DMS153 treated with DMSO at 0.1 percent for 48 hours (cell line): ENCODE results near the gene NEDD8.
"Not testable (repeated sequence)": the region's sequence is repeated elsewhere in the genome, so short reads cannot be mapped to it uniquely, and the experiment has no call there.

ENCODE experiments used
- DNase-seq: peaks from one replicate; lab custom pipeline; 2025; ENCODE audit not compliant: unreplicated experiment; lab: John Stamatoyannopoulos, UW

Gene NEDD8

DNA sequence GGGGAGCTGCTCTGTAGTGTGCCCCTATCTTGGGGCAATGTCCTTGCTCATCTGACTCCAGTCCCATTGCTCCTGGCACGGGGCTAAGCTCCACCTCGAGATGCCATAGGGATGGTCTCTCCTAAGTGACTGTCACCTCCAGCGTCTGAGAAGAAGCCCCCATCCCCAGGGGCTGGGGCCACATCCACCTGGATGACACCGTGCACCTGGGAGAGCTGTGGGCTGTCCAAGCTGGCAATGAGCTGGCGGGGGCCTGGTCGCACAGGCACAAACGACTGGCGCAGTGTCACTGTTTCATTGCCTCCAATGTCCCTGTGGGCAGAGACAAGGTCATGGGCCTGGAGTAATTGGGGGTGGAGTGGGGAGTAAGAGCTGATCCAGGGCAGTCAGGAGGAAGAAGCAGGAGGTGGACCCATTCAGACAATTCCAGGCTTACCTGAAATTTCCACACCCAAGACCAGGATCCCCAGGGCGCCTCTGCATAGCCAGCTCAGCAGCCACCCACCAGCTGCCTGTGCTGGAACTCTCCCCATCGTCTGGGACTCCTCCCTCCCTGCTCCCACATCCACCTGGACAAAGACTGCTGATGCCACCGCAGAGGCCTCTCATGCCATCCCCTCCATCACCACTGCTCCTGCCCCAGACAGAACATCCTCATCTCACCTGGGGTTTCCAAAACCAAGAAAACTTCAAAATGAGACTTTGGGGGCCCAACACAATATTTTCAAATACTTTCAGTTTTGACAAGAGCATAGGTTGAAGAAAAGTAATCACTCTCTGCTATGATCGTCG is 17.3 kb upstream of the NEDD8 start:
- no peak for DNase-seq

- DNase-seq: no peak
Measured at GRCh38 chr14:24247422-24247821, 15.3 kb upstream of the NEDD8 start.

GRCh38 chr14:24246765-24247212 is 14.6 kb upstream of the NEDD8 start:
- no peak for DNase-seq

DNA sequence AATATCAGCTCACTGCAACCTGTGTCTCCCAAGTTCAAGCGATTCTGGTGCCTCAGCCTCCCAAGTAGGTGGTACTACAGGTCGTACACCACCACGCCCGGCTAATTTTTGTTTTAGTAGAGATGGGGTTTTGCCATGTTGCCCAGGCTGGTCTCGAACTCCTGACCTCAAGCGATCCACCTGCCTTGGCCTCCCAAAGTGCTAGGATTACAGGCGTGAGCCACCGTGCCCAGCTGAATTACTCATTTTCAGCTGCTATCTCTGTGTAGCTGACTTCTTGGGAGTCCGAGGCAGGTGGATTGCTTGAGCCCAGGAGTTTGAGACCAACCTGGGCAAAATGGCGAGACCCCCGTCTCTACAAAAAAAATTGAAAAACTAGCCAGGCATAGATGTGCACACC is 13.2 kb upstream of the NEDD8 start:
- not testable (repeated sequence) for DNase-seq

GRCh38 chr14:24243336-24243836 is 11.2 kb upstream of the NEDD8 start:
- no peak for DNase-seq

GRCh38 chr14:24241829-24242443 is 9.8 kb upstream of the NEDD8 start:
- peak; percentile 95 for DNase-seq

- no peak for DNase-seq
Measured at GRCh38 chr14:24240110-24240918, 8.1 kb upstream of the NEDD8 start.

GRCh38 chr14:24238527-24239037 is 6.4 kb upstream of the NEDD8 start:
- DNase-seq: no peak

DNA sequence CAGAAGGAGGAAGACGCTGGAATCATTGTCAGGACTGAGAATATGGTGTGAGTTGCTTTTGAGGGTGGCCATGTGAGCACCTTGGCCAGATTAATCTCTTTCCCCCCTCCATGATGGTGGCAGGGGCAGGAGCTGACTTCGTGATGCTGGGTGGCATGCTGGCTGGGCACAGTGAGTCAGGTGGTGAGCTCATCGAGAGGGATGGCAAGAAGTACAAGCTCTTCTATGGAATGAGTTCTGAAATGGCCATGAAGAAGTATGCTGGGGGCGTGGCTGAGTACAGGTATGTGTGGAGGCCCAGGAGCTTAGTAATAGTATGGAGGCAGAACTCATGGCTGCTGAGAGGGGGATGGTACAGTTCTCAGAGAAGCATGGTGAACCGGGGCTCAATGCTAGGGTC is 6.0 kb upstream of the NEDD8 start:
- no peak for DNase-seq

- DNase-seq: no peak
Measured at GRCh38 chr14:24237463-24237955, 5.3 kb upstream of the NEDD8 start.

GRCh38 chr14:24236689-24237462 is 4.7 kb upstream of the NEDD8 start:
- no peak for DNase-seq

GRCh38 chr14:24235804-24236688 is 3.9 kb upstream of the NEDD8 start:
- no peak for DNase-seq

GRCh38 chr14:24234095-24235005 is 2.2 kb upstream of the NEDD8 start:
- DNase-seq: no peak

DNA sequence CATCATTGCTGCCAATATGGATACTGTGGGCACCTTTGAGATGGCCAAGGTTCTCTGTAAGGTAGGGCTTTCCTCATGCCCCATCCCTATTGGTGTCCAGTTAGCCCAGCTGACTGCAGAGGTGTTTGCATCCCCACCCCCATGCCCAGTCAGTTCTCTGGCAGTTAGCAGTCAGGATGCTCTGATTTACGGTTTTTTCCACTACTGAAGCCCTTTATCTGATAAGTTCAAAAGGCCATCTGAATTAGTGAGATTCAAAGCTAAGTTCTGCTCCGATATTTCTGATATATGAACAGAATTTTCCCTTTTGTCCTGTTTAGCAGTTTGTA is 1.3 kb upstream of the NEDD8 start:
- no peak for DNase-seq

GRCh38 chr14:24232645-24233537 is 724 bp upstream of the NEDD8 start, which contains the start of gene GMPR2:
TSS of gene GMPR2 (plus strand) at chr14:24232929. CDS start at chr14:24233254, 325 bp downstream.
- peak; percentile 76 for DNase-seq

DNA sequence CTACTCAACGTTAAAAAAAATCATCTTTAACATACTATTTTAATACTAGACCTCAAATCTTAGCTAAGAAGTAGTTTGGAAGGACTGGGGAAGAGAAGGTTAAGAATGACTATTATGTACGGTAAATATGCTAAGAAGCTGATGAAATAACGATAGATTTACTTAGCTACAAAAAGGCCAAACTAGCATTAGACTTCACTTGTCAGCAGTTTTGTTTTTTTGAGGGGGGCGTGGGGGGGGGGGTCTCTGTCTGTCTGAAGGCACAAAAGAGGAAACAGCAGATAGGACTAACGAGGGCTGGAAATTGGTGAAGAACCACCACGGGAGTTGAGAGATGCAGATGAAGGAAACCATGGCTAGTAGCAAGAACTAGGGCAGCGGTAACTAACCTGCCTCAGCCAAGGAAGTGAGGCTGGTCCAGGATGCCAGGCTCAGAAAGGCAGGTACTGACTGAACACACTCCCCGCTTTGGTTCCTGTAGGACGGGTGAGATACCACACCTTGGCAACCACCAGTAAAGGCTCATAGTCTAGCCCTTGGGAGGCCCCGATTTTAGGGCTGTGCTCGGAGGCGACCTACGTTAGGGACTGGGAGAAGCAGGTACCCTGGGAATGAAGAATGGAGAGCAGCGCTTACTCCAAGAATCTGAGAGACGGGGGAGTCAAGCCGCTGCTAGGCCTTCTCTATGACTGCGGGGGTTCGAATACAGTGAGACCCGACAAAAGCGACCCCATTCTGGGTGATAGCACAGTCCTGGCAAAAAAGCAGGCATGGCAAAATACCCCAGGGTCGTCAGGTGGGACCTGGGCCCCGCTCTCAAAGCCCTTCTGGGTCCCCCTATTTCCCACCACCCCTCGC is 675 bp downstream of the NEDD8 start:
- no peak for DNase-seq
